Astrocyte (in vitro differentiated cells and primary cell): ENCODE data around the gene DIP2A. TPM values are rescaled to one million over a fixed set of nuclear protein-coding genes. Genes with fewer than 3 reads are reported as not detected.

Experiments
- DNase-seq: peaks from one replicate; pipeline ENCODE4 v3.0.0-alpha.2; 2010; ENCODE audit warnings: low read depth
- FAIRE-seq: peaks from 2 replicates; lab custom pipeline; 2011; peaks lifted over from hg19 to GRCh38; lab: Jason Lieb, UNC
- H2AFZ ChIP-seq: 2 replicates; pipeline ENCODE4 v1.6.0; 2012; ENCODE audit warnings: low read depth, low read length, inconsistent platforms
- H3K27ac ChIP-seq: 2 replicates; pipeline ENCODE4 v1.5.1; 2011; ENCODE audit warnings: low read depth, low read length, inconsistent platforms
- H3K27me3 ChIP-seq: 2 replicates; pipeline ENCODE4 v1.6.0; 2011; ENCODE audit warnings: low read length, inconsistent platforms; ENCODE audit not compliant: insufficient read depth
- H3K36me3 ChIP-seq: 2 replicates; pipeline ENCODE4 v1.5.1; 2011; ENCODE audit warnings: low read length, inconsistent platforms; ENCODE audit not compliant: insufficient read depth
- H3K4me1 ChIP-seq: 2 replicates; pipeline ENCODE4 v1.5.1; 2011; ENCODE audit warnings: low read length, inconsistent platforms; ENCODE audit not compliant: insufficient read depth
- H3K4me2 ChIP-seq: 2 replicates; pipeline ENCODE4 v1.6.0; 2012; ENCODE audit warnings: low read length, inconsistent platforms
- H3K4me3 ChIP-seq: 2 replicates; pipeline ENCODE4 v1.5.1; 2011; ENCODE audit warnings: low read depth, mild to moderate bottlenecking, low read length, inconsistent platforms; ENCODE audit not compliant: insufficient read depth
- H3K79me2 ChIP-seq: 2 replicates; pipeline ENCODE4 v1.6.0; 2012; ENCODE audit warnings: mild to moderate bottlenecking, low read length, inconsistent platforms; ENCODE audit not compliant: insufficient read depth
- H3K9ac ChIP-seq: 2 replicates; pipeline ENCODE4 v1.6.0; 2012; ENCODE audit warnings: mild to moderate bottlenecking, low read length, inconsistent platforms
- H3K9me3 ChIP-seq: 2 replicates; pipeline ENCODE4 v1.5.1; 2012; ENCODE audit warnings: low read depth, mild to moderate bottlenecking, low read length, inconsistent platforms; ENCODE audit not compliant: insufficient read depth
- H4K20me1 ChIP-seq: 2 replicates; pipeline ENCODE4 v1.6.0; 2012; ENCODE audit warnings: low read length, inconsistent platforms; ENCODE audit not compliant: insufficient read depth
- H3K27ac Mint-ChIP-seq: one replicate; pipeline ENCODE4 v1.8.0; 2021; ENCODE audit warnings: mild to moderate bottlenecking, mixed read lengths; ENCODE audit not compliant: unreplicated experiment
- H3K27me3 Mint-ChIP-seq: one replicate; pipeline ENCODE4 v1.8.0; 2021; ENCODE audit warnings: low read depth, mixed read lengths; ENCODE audit not compliant: unreplicated experiment
- H3K36me3 Mint-ChIP-seq: one replicate; pipeline ENCODE4 v1.8.0; 2021; ENCODE audit warnings: low read depth, mixed read lengths; ENCODE audit not compliant: unreplicated experiment
- H3K4me1 Mint-ChIP-seq: one replicate; pipeline ENCODE4 v1.8.0; 2021; ENCODE audit warnings: low read depth, mixed read lengths; ENCODE audit not compliant: unreplicated experiment
- H3K4me3 Mint-ChIP-seq: one replicate; pipeline ENCODE4 v1.8.0; 2021; ENCODE audit warnings: mild to moderate bottlenecking, moderate library complexity, mixed read lengths; ENCODE audit not compliant: unreplicated experiment
- H3K9me3 Mint-ChIP-seq: one replicate; pipeline ENCODE4 v1.8.0; 2021; ENCODE audit warnings: mild to moderate bottlenecking, mixed read lengths; ENCODE audit not compliant: unreplicated experiment
- CTCF ChIP-seq: IDR thresholded peaks from 2 replicates; pipeline ENCODE4 v1.5.1; 2011; ENCODE audit warnings: low read depth, mild to moderate bottlenecking, inconsistent platforms, low read length, moderate library complexity; ENCODE audit not compliant: insufficient read depth
- EZH2 ChIP-seq: IDR thresholded peaks from 2 replicates; pipeline ENCODE4 v1.6.1; 2012; ENCODE audit warnings: mild to moderate bottlenecking, low read length, inconsistent platforms; ENCODE audit not compliant: insufficient read depth
- total RNA-seq: library from RNA; stranded (reverse); gene quantifications from 2 replicates; pipeline ENCODE4 v1.2.1, GENCODE V29; 2021

The DIP2A gene
- total RNA-seq, 1 donor from 2014 or later: 35.4 TPM

- Mint-ChIP-seq H3K4me1 (no peaks in the 10 kb centered on the region), H3K27me3 (no peaks in the 10 kb centered on the region), H3K9me3 (no peaks in the 10 kb centered on the region), H3K27ac (no peak overlapping the region), H3K36me3 (peaks cover 20% of the 10 kb centered on the region), H3K4me3 (no peak overlapping the region)
- Histone ChIP-seq H4K20me1 (no peaks in the 10 kb centered on the region), H3K4me3 (no peak overlapping the region), H3K27me3 (no peaks in the 10 kb centered on the region), H3K27ac (no peak overlapping the region), H3K79me2 (no peaks in the 10 kb centered on the region), H3K36me3 (peaks cover 10% of the 10 kb centered on the region), H3K4me1 (no peaks in the 10 kb centered on the region), H3K4me2 (no peak overlapping the region), H2AFZ (no peak overlapping the region), H3K9ac (no peak overlapping the region), H3K9me3 (no peaks in the 10 kb centered on the region)
- DNase-seq: no peak
- TF ChIP-seq EZH2: no peak
- no peak for TF ChIP-seq CTCF
- no peak for FAIRE-seq
These were observed 31.2 kb upstream of the DIP2A start for GRCh38 chr21:46427516-46427915.

- H3K36me3 ChIP-seq: peaks cover 10% of the 10 kb centered on the region
- H3K79me2 ChIP-seq: no peaks in the 10 kb centered on the region
- TF ChIP-seq CTCF (no peak), EZH2 (no peak)
- Mint-ChIP-seq H3K36me3 (peaks cover 20% of the 10 kb centered on the region), H3K4me3 (no peak overlapping the region), H3K9me3 (no peaks in the 10 kb centered on the region), H3K27ac (no peak overlapping the region), H3K27me3 (no peaks in the 10 kb centered on the region), H3K4me1 (no peaks in the 10 kb centered on the region)
- no peaks in the 10 kb centered on the region for H4K20me1 ChIP-seq
- H3K27ac ChIP-seq: no peak overlapping the region
- no peaks in the 10 kb centered on the region for H3K4me1 ChIP-seq
- no peak overlapping the region for H2AFZ ChIP-seq
- H3K4me2 ChIP-seq: no peak overlapping the region
- no peak overlapping the region for H3K4me3 ChIP-seq
- FAIRE-seq (no peak), DNase-seq (no peak)
- H3K9me3 ChIP-seq: no peaks in the 10 kb centered on the region
- H3K27me3 ChIP-seq: no peaks in the 10 kb centered on the region
- no peak overlapping the region for H3K9ac ChIP-seq
These were observed 30.4 kb upstream of the DIP2A start for GRCh38 chr21:46428286-46428685.

GRCh38 chr21:46428987-46429710 is 29.5 kb upstream of the DIP2A start:
- H3K36me3 ChIP-seq: peaks cover 10% of the 10 kb centered on the region
- no peak overlapping the region for H3K27ac Mint-ChIP-seq

More at GRCh38 chr21:46428987-46429710, 29.5 kb upstream of the DIP2A start:
- no peak for DNase-seq
- no peak overlapping the region for H3K27ac ChIP-seq
- H3K4me2 ChIP-seq: no peak overlapping the region
- H3K4me3 Mint-ChIP-seq: no peak overlapping the region
- H3K79me2 ChIP-seq: no peaks in the 10 kb centered on the region
- no peaks in the 10 kb centered on the region for H3K27me3 ChIP-seq
- H3K9me3 Mint-ChIP-seq: no peaks in the 10 kb centered on the region
- H3K9ac ChIP-seq: no peak overlapping the region
- FAIRE-seq: no peak
- no peaks in the 10 kb centered on the region for H3K9me3 ChIP-seq
- H3K36me3 Mint-ChIP-seq: peaks cover 21% of the 10 kb centered on the region
- no peak overlapping the region for H3K4me3 ChIP-seq
- no peaks in the 10 kb centered on the region for H3K4me1 ChIP-seq
- no peaks in the 10 kb centered on the region for H3K4me1 Mint-ChIP-seq
- no peak for TF ChIP-seq CTCF
- no peak for TF ChIP-seq EZH2
- no peaks in the 10 kb centered on the region for H4K20me1 ChIP-seq
- H2AFZ ChIP-seq: no peak overlapping the region
- no peaks in the 10 kb centered on the region for H3K27me3 Mint-ChIP-seq
